Activated B cell treated with CpG ODN at 0.5 μM for 24 hours (primary cell): ENCODE data around the gene PDCD2L. TPM values are rescaled to one million over a fixed set of nuclear protein-coding genes. Genes with fewer than 3 reads are reported as not detected.

Experiments used
- ATAC-seq: fragments of 200-7000 bp; cut with Tn5 transposase; one replicate; pipeline ENCODE4 v1.10.0; 2021; ENCODE audit warnings: low read depth, mild to moderate bottlenecking, moderate library complexity
- CTCF ChIA-PET: fragments of 350-600 bp; sonication (Branson Sonifier 250); formaldehyde crosslinking; loops from one replicate; lab custom pipeline; 2021; ENCODE audit warnings: antibody characterized with exemption; lab: Charles Lee
- POLR2A ChIA-PET: fragments of 350-600 bp; sonication (Branson Sonifier 250); formaldehyde crosslinking; loops from one replicate; lab custom pipeline; 2021; ENCODE audit warnings: antibody characterized with exemption; lab: Charles Lee
- DNase-seq: peaks from one replicate; pipeline ENCODE4 v3.0.0; 2022
- H3K27ac Mint-ChIP-seq: one replicate; pipeline ENCODE4 v1.8.0; 2020; ENCODE audit warnings: mixed read lengths
- H3K27me3 Mint-ChIP-seq: one replicate; pipeline ENCODE4 v1.8.0; 2021; ENCODE audit warnings: mixed read lengths
- H3K36me3 Mint-ChIP-seq: one replicate; pipeline ENCODE4 v1.8.0; 2021; ENCODE audit warnings: low read depth, mixed read lengths
- H3K4me1 Mint-ChIP-seq: one replicate; pipeline ENCODE4 v1.8.0; 2021; ENCODE audit warnings: mixed read lengths
- H3K4me3 Mint-ChIP-seq: one replicate; pipeline ENCODE4 v1.8.0; 2020; ENCODE audit warnings: mild to moderate bottlenecking, mixed read lengths
- H3K9me3 Mint-ChIP-seq: one replicate; pipeline ENCODE4 v1.8.0; 2020; ENCODE audit warnings: mixed read lengths
- CTCF ChIP-seq: fragments of 200-600 bp; IDR thresholded peaks from one replicate; pipeline ENCODE4 v1.8.0; 2022; ENCODE audit warnings: antibody characterized with exemption, mild to moderate bottlenecking
- intact Hi-C: fragments of 100-400 bp; cut with micrococcal nuclease; formaldehyde crosslinking; loops from one replicate; pipeline ENCODE4 v1.15.1; 2024
- total RNA-seq: library from RNA; stranded (reverse); gene quantifications from 2 replicates; pipeline ENCODE4 v1.2.3, GENCODE V29; 2022

PDCD2L gene
- total RNA-seq, 1 donor from 2014 or later: 18.6 TPM

GRCh38 chr19:34402074-34402600 lies 2.1 kb upstream of the PDCD2L start:
- CTCF ChIA-PET: no interaction called here
- no peak for ATAC-seq
- no peaks in the 10 kb centered on the region for H3K27me3 Mint-ChIP-seq
- intact Hi-C loops: no loop called here
- no peak for TF ChIP-seq CTCF
- no peaks in the 10 kb centered on the region for H3K9me3 Mint-ChIP-seq
- no peak overlapping the region for H3K4me3 Mint-ChIP-seq
- peaks cover 12% of the 10 kb centered on the region for H3K4me1 Mint-ChIP-seq
- H3K27ac Mint-ChIP-seq: no peak overlapping the region
- POLR2A ChIA-PET: no interaction called here
- peaks cover 37% of the 10 kb centered on the region for H3K36me3 Mint-ChIP-seq
- DNase-seq: no peak

GRCh38 chr19:34403784-34404108 lies 453 bp upstream of the PDCD2L start:
- intact Hi-C loops: loop anchor here (1.0 kb wide), 2 partner anchors 27 to 44 kb away; no protein-coding TSS in a partner anchor
- ATAC-seq: peak; percentile 16
- CTCF ChIA-PET: no interaction called here

GRCh38 chr19:34405892-34406660 lies 1.9 kb downstream of the PDCD2L start:
- no peak for DNase-seq
- Mint-ChIP-seq H3K9me3 (no peaks in the 10 kb centered on the region), H3K27me3 (no peaks in the 10 kb centered on the region), H3K4me1 (peaks cover 30% of the 10 kb centered on the region), H3K4me3 (no peak overlapping the region), H3K36me3 (peaks cover 22% of the 10 kb centered on the region), H3K27ac (no peak overlapping the region)
- no peak for TF ChIP-seq CTCF
- intact Hi-C loops: no loop called here
- ATAC-seq: no peak
- ChIA-PET CTCF (no interaction called here), POLR2A (interaction anchor here (1.2 to 1.4 kb wide), 2 partner anchors 22 to 235 kb away, joined by 4 to 7 read pairs; partner anchors contain the start of gene UBA2)

More at GRCh38 chr19:34403784-34404108, 453 bp upstream of the PDCD2L start:
- H3K36me3 Mint-ChIP-seq: peaks cover 31% of the 10 kb centered on the region
- no peaks in the 10 kb centered on the region for H3K27me3 Mint-ChIP-seq
- no peak for DNase-seq
- TF ChIP-seq CTCF: no peak
- POLR2A ChIA-PET: interaction anchor here (1.3 kb wide), 1 partner anchor 24 kb away, joined by 6 read pairs; the partner anchor contains the start of gene UBA2
- H3K4me1 Mint-ChIP-seq: peaks cover 17% of the 10 kb centered on the region
- H3K4me3 Mint-ChIP-seq: peak overlapping the region; percentile 91
- H3K9me3 Mint-ChIP-seq: no peaks in the 10 kb centered on the region
- peak overlapping the region; percentile 85 for H3K27ac Mint-ChIP-seq

GRCh38 chr19:34408411-34408810 lies 4.2 kb downstream of the PDCD2L start:
- Mint-ChIP-seq H3K4me1 (peaks cover 30% of the 10 kb centered on the region), H3K27ac (no peak overlapping the region), H3K4me3 (no peak overlapping the region), H3K9me3 (no peaks in the 10 kb centered on the region), H3K27me3 (no peaks in the 10 kb centered on the region), H3K36me3 (peaks cover 26% of the 10 kb centered on the region)
- ATAC-seq: no peak
- CTCF ChIA-PET: no interaction called here
- no peak for TF ChIP-seq CTCF
- POLR2A ChIA-PET: no interaction called here
- DNase-seq: no peak
- intact Hi-C loops: no loop called here
